H1 (cell line): ENCODE measurements around the gene C20orf141. TPM values are rescaled to one million over a fixed set of nuclear protein-coding genes. Genes with fewer than 3 reads are reported as not detected.

Experiments used
- CTCF ChIA-PET: fragments of 300-600 bp; sonication (Branson Sonifier 250); formaldehyde crosslinking; loops from one replicate; lab custom pipeline; 2021; ENCODE audit not compliant: partially characterized antibody; lab: Charles Lee
- POLR2A ChIA-PET: fragments of 300-600 bp; sonication (Branson Sonifier 250); formaldehyde crosslinking; loops from one replicate; lab custom pipeline; 2021; ENCODE audit warnings: inconsistent platforms; ENCODE audit not compliant: partially characterized antibody; lab: Charles Lee
- DNase-seq, 2 experiments: peaks; one replicate each; pipeline versions ENCODE4 v3.0.0 to v3.0.0-alpha.2; 2010 to 2022; ENCODE audit warnings: low spot score in 2 of 2, low read depth in 1 of 2, mixed read lengths in 1 of 2
- FAIRE-seq: peaks from 2 replicates; lab custom pipeline; 2011; peaks lifted over from hg19 to GRCh38; lab: Jason Lieb, UNC
- H2AFZ ChIP-seq: 2 replicates; pipeline ENCODE4 v1.8.1; 2012; ENCODE audit warnings: low read length, inconsistent platforms
- H2AK5ac ChIP-seq: 2 replicates; pipeline ENCODE4 v1.6.1; 2013; ENCODE audit warnings: low read depth, low read length
- H2BK120ac ChIP-seq: replicated peaks from 2 replicates; pipeline ENCODE3; 2013; ENCODE audit warnings: low read depth, low read length, inconsistent platforms
- H2BK12ac ChIP-seq: 2 replicates; pipeline ENCODE4 v1.6.1; 2013; ENCODE audit warnings: low read depth, low read length
- H2BK15ac ChIP-seq: 2 replicates; pipeline ENCODE4 v1.6.1; 2013; ENCODE audit warnings: low read length
- H2BK20ac ChIP-seq: 2 replicates; pipeline ENCODE4 v1.6.1; 2013; ENCODE audit warnings: low read length
- H2BK5ac ChIP-seq: 2 replicates; pipeline ENCODE4 v1.6.1; 2013; ENCODE audit warnings: low read depth, low read length
- H3K14ac ChIP-seq: 2 replicates; pipeline ENCODE4 v1.6.1; 2013; ENCODE audit warnings: inconsistent platforms; ENCODE audit not compliant: insufficient read length
- H3K18ac ChIP-seq: 2 replicates; pipeline ENCODE4 v1.6.1; 2013; ENCODE audit warnings: low read length; ENCODE audit errors: extremely low read depth
- H3K23ac ChIP-seq: 2 replicates; pipeline ENCODE4 v1.6.1; 2013; ENCODE audit warnings: inconsistent platforms; ENCODE audit not compliant: insufficient read length
- H3K23me2 ChIP-seq: 2 replicates; pipeline ENCODE4 v1.6.1; 2013; ENCODE audit warnings: low read depth, low read length
- H3K27ac ChIP-seq: 2 replicates; pipeline ENCODE4 v1.6.1; 2011; ENCODE audit warnings: low read depth, low read length, inconsistent platforms
- H3K27me3 ChIP-seq, 4 experiments: replicated peaks in 1 of 4; 1 replicate in 1 of 4; 2 replicates in 3 of 4; pipeline versions ENCODE4 v1.6.1 to v1.8.1; 2011 to 2013; ENCODE audit warnings: low read length in 3 of 4, mild to moderate bottlenecking in 3 of 4, inconsistent platforms in 2 of 4, mixed read lengths in 2 of 4, moderate library complexity in 1 of 4; ENCODE audit not compliant: control insufficient read depth in 3 of 4, insufficient read depth in 3 of 4; ENCODE audit errors: extremely low read depth in 1 of 4
- H3K36me3 ChIP-seq, 4 experiments: 2 replicates each; pipeline versions ENCODE4 v1.6.1 to v1.8.1; 2011 to 2013; ENCODE audit warnings: mild to moderate bottlenecking in 4 of 4, low read length in 3 of 4, moderate library complexity in 2 of 4, control low read depth in 1 of 4, inconsistent platforms in 1 of 4; ENCODE audit not compliant: insufficient read depth in 4 of 4, control insufficient read depth in 2 of 4
- H3K4ac ChIP-seq: replicated peaks from 2 replicates; pipeline ENCODE3; 2013; ENCODE audit warnings: low read length, low read depth, mixed read lengths, inconsistent platforms; ENCODE audit not compliant: insufficient read length
- H3K4me1 ChIP-seq, 4 experiments: replicated peaks in 1 of 4; 1 replicate in 1 of 4; 2 replicates in 3 of 4; pipeline versions ENCODE4 v1.6.1 to v1.8.1; 2011 to 2013; ENCODE audit warnings: low read length in 3 of 4, inconsistent platforms in 2 of 4, mixed read lengths in 1 of 4; ENCODE audit not compliant: insufficient read depth in 4 of 4, control insufficient read depth in 3 of 4
- H3K4me2 ChIP-seq, 2 experiments: 2 replicates each; pipeline versions ENCODE4 v1.6.1 to v1.8.1; 2011 to 2013; ENCODE audit warnings: low read depth in 2 of 2, low read length in 2 of 2, control low read depth in 1 of 2, inconsistent platforms in 1 of 2, mild to moderate bottlenecking in 1 of 2; ENCODE audit not compliant: insufficient read depth in 1 of 2
- H3K4me3 ChIP-seq, 4 experiments: fragments of 200-600, 300-600 bp in 1 of 4; sonication (generic), shearing (Covaris generic), sonication (Bioruptor Twin) in 1 of 4; 2 replicates each; pipeline versions ENCODE4 v1.5.1 to v1.8.1; 2011 to 2016; ENCODE audit warnings: low read length in 4 of 4, low read depth in 3 of 4, control low read depth in 2 of 4, inconsistent platforms in 2 of 4, mild to moderate bottlenecking in 2 of 4, mixed read lengths in 1 of 4, moderate library complexity in 1 of 4; ENCODE audit not compliant: insufficient read depth in 2 of 4; ENCODE audit errors: extremely low read depth in 1 of 4
- H3K56ac ChIP-seq: replicated peaks from 2 replicates; pipeline ENCODE3; 2013; ENCODE audit warnings: low read depth, mild to moderate bottlenecking, mixed read lengths, low read length, inconsistent platforms; ENCODE audit not compliant: insufficient read length
- H3K79me1 ChIP-seq: 2 replicates; pipeline ENCODE4 v1.6.1; 2013; ENCODE audit warnings: low read depth, low read length, control low read depth
- H3K79me2 ChIP-seq, 2 experiments: 2 replicates each; pipeline versions ENCODE4 v1.6.1 to v1.8.1; 2012 to 2013; ENCODE audit warnings: low read length in 2 of 2, mild to moderate bottlenecking in 2 of 2, inconsistent platforms in 1 of 2; ENCODE audit not compliant: insufficient read depth in 2 of 2, control insufficient read depth in 1 of 2
- H3K9ac ChIP-seq, 4 experiments: replicated peaks in 1 of 4; 1 replicate in 1 of 4; 2 replicates in 3 of 4; pipeline versions ENCODE4 v1.6.1 to v1.8.1; 2011 to 2013; ENCODE audit warnings: low read depth in 3 of 4, low read length in 3 of 4, control low read depth in 2 of 4, mild to moderate bottlenecking in 2 of 4, moderate library complexity in 2 of 4, inconsistent platforms in 1 of 4; ENCODE audit errors: extremely low read depth in 1 of 4
- H3K9me3 ChIP-seq, 2 experiments: 2 replicates each; pipeline versions ENCODE4 v1.6.1 to v1.8.1; 2012 to 2013; ENCODE audit warnings: mild to moderate bottlenecking in 2 of 2, moderate library complexity in 2 of 2, control low read depth in 1 of 2, inconsistent platforms in 1 of 2, low read depth in 1 of 2, low read length in 1 of 2, mixed read lengths in 1 of 2; ENCODE audit not compliant: insufficient read depth in 2 of 2
- H4K20me1 ChIP-seq, 2 experiments: replicated peaks in 1 of 2; 2 replicates each; pipeline versions ENCODE3 to v1.8.1; 2011 to 2013; ENCODE audit warnings: inconsistent platforms in 2 of 2, low read length in 2 of 2, mild to moderate bottlenecking in 1 of 2; ENCODE audit not compliant: insufficient read depth in 2 of 2, control insufficient read depth in 1 of 2
- H4K5ac ChIP-seq: 2 replicates; pipeline ENCODE4 v1.6.1; 2013; ENCODE audit warnings: low read length, low read depth, mixed read lengths, inconsistent platforms; ENCODE audit not compliant: insufficient read length
- H4K8ac ChIP-seq: 2 replicates; pipeline ENCODE4 v1.8.0; 2013; ENCODE audit warnings: mild to moderate bottlenecking, moderate library complexity, low read length, inconsistent platforms; ENCODE audit not compliant: insufficient read depth; ENCODE audit errors: extremely low read depth
- H4K91ac ChIP-seq: replicated peaks from 2 replicates; pipeline ENCODE3; 2013; ENCODE audit warnings: low read length, mixed read lengths, inconsistent platforms; ENCODE audit not compliant: insufficient read length
- CBX8 ChIP-seq: fragments of 300-800, 300-1000 bp; sonication (generic); IDR thresholded peaks from 2 replicates; pipeline ENCODE4 v1.7.1; 2016; ENCODE audit warnings: low read depth, low read length, borderline replicate concordance
- CREB1 ChIP-seq: IDR thresholded peaks from 2 replicates; pipeline ENCODE4 v1.6.1; 2012; ENCODE audit warnings: inconsistent platforms
- EP300 ChIP-seq, 2 experiments: IDR thresholded peaks; 1 replicate in 1 of 2; 2 replicates in 1 of 2; pipeline ENCODE4 v1.6.1; 2011 to 2012; ENCODE audit warnings: low read depth in 2 of 2, low read length in 2 of 2, mild to moderate bottlenecking in 2 of 2, borderline replicate concordance in 1 of 2, inconsistent platforms in 1 of 2, moderate library complexity in 1 of 2
- KDM4A ChIP-seq: IDR thresholded peaks from one replicate; pipeline ENCODE4 v1.7.1; 2012; ENCODE audit warnings: low read depth, mild to moderate bottlenecking, moderate library complexity, low read length, inconsistent platforms; ENCODE audit not compliant: severe bottlenecking
- KDM5A ChIP-seq: fragments of 200-600 bp; IDR thresholded peaks from 2 replicates; pipeline ENCODE4 v1.7.1; 2012; ENCODE audit warnings: mild to moderate bottlenecking, low read length, inconsistent platforms, mixed read lengths
- MAX ChIP-seq: IDR thresholded peaks from 2 replicates; pipeline ENCODE4 v1.6.1; 2012; ENCODE audit warnings: inconsistent platforms
- RXRA ChIP-seq: IDR thresholded peaks from 2 replicates; pipeline ENCODE4 v1.6.1; 2011; ENCODE audit warnings: low read depth, mild to moderate bottlenecking, low read length, moderate library complexity; ENCODE audit not compliant: insufficient read depth
- SAP30 ChIP-seq: fragments of 300-600 bp; sonication (generic); IDR thresholded peaks from 2 replicates; pipeline ENCODE4 v1.7.1; 2012; ENCODE audit warnings: low read length, moderate library complexity, mild to moderate bottlenecking, inconsistent platforms; ENCODE audit not compliant: insufficient read depth, insufficient replicate concordance
- TEAD4 ChIP-seq: IDR thresholded peaks from 2 replicates; pipeline ENCODE4 v1.6.1; 2012; ENCODE audit warnings: low read depth, low read length, inconsistent platforms, mixed read lengths
- USF2 ChIP-seq: IDR thresholded peaks from 2 replicates; pipeline ENCODE4 v1.6.1; 2011; ENCODE audit warnings: low read length, improper control_type of control experiment
- YY1 ChIP-seq: IDR thresholded peaks from 2 replicates; pipeline ENCODE4 v1.6.1; 2011; ENCODE audit warnings: low read depth, mild to moderate bottlenecking, low read length
- WGBS, 2 experiments: shearing (Covaris generic) in 1 of 2; methylation state at CpG; one replicate each; pipeline versions ENCODE4 v1.1.6 to v1.1.7; 2013 to 2015; ENCODE audit warnings: low lambda C conversion rate in 2 of 2, mixed read lengths in 2 of 2, inconsistent platforms in 1 of 2, low coverage in 1 of 2, missing lambda C conversion rate in 1 of 2; ENCODE audit not compliant: insufficient replicate concordance in 2 of 2, insufficient coverage in 1 of 2, insufficient read length in 1 of 2; ENCODE audit errors: extremely low coverage in 1 of 2, missing lambda C conversion rate in 1 of 2; 5-methylcytosine and 5-hydroxymethylcytosine counted together
- polyA plus RNA-seq, 7 experiments: library from polyadenylated mRNA; depleted of rRNA in 3 of 7; stranded (reverse) in 5 of 7; unstranded in 2 of 7; fragments of >200 nt in 5 of 7; fragments of 200-250 nt in 2 of 7; gene quantifications; 1 replicate in 5 of 7; 2 replicates in 1 of 7; 4 replicates in 1 of 7; pipeline versions ENCODE4 v1.2.1 to v1.2.3, GENCODE V29; 2011 to 2013; ENCODE audit warnings: missing spikeins in 2 of 7, mixed read lengths in 2 of 7
- total RNA-seq: library from RNA; stranded (reverse); fragmentation: NEBNext Ultra II Directional; extraction: Animal tissue kit (Norgen Biotek cat#: 25700); gene quantifications from 2 replicates; pipeline ENCODE4 v1.2.1, GENCODE V29; 2021

The C20orf141 gene
- total and polyA plus RNA-seq, 2 of the 8 experiments (the other 6 are each of a cell fraction or from before 2014, with no cell fraction given): not detected

- Histone ChIP-seq H4K91ac (no peak overlapping the region), H3K79me1 (no peaks in the 10 kb centered on the region), H2AFZ (no peak overlapping the region), H2BK12ac (no peak overlapping the region), H2BK20ac (no peak overlapping the region), H4K8ac (no peak overlapping the region), H3K4ac (no peak overlapping the region), H3K4me3 (no peak overlapping the region), H2BK120ac (no peak overlapping the region), H3K14ac (no peak overlapping the region), H3K4me1 (no peaks in the 10 kb centered on the region; a peak in 1 of 7 replicates), H2BK5ac (no peak overlapping the region), H3K23me2 (peaks cover 9% of the 10 kb centered on the region; the same call in 1 of the 2 replicates), H3K18ac (no peak overlapping the region), H3K27me3 (peaks cover 5 to 20% (median 18%) of the 10 kb centered on the region in 4 experiments), H2BK15ac (no peak overlapping the region), H2AK5ac (no peak overlapping the region), H3K56ac (no peak overlapping the region), H3K4me2 (no peak overlapping the region), H3K79me2 (no peaks in the 10 kb centered on the region), H4K20me1 (peaks cover 0 to 5% of the 10 kb centered on the region in 2 experiments), H4K5ac (no peak overlapping the region), H3K23ac (no peak overlapping the region), H3K9ac (no peak overlapping the region), H3K36me3 (peaks cover 0 to 5% (median 0%) of the 10 kb centered on the region in 4 experiments; a peak in 1 of 8 replicates), H3K27ac (no peak overlapping the region), H3K9me3 (peaks cover 0 to 6% of the 10 kb centered on the region in 2 experiments; a peak in 1 of 4 replicates)
- FAIRE-seq (no peak), DNase-seq (no peak)
- WGBS, 2 experiments: 92% methylated on average over 19 of the region's 19 CpGs; no CpG with 5 or more reads in 1 of the 2 experiments
- POLR2A ChIA-PET: no interaction called here
- CTCF ChIA-PET: interaction anchor here (1.6 to 4.1 kb wide), 3 partner anchors 13 to 150 kb away, joined by 5 to 20 read pairs (median 5); no protein-coding TSS in a partner anchor
- TF ChIP-seq RXRA: no peak
- no peak for TF ChIP-seq KDM4A
- TF ChIP-seq KDM5A: no peak
- no peak for TF ChIP-seq CREB1
- TF ChIP-seq MAX: no peak
- no peak for TF ChIP-seq TEAD4
- TF ChIP-seq CBX8: no peak
- no peak for TF ChIP-seq USF2
- no peak for TF ChIP-seq EP300 (IDR thresholded peaks at IDR 0.05; ENCODE audit: borderline replicate concordance in 1 of 2, low read depth in 2 of 2, low read length in 2 of 2)
- no peak for TF ChIP-seq YY1
- TF ChIP-seq SAP30: no peak
Measured at GRCh38 chr20:2838170-2838797, 23.5 kb downstream of the C20orf141 start.
